NCI-H2171 (cell line): ENCODE measurements around the gene MTG2.

Source experiments
- DNase-seq: peaks from one replicate; lab custom pipeline; 2025; lab: John Stamatoyannopoulos, UW

Gene MTG2

GRCh38 chr20:62162765-62163484 lies 19.9 kb upstream of the MTG2 start:
- no peak for DNase-seq

GRCh38 chr20:62163485-62163865 lies 19.4 kb upstream of the MTG2 start:
- no peak for DNase-seq

- DNase-seq, result no peak
Observed at GRCh38 chr20:62163986-62164762, 18.7 kb upstream of the MTG2 start.

GRCh38 chr20:62164879-62165761 lies 17.7 kb upstream of the MTG2 start:
- DNase-seq, result no peak

- no peak for DNase-seq
Observed at GRCh38 chr20:62165762-62166399, 16.9 kb upstream of the MTG2 start.

- no peak for DNase-seq
Observed at GRCh38 chr20:62167474-62167873, 15.4 kb upstream of the MTG2 start.

GRCh38 chr20:62168061-62168460 lies 14.8 kb upstream of the MTG2 start:
- peak; percentile 86 for DNase-seq

- DNase-seq, result no peak
Observed at GRCh38 chr20:62168890-62169435, 13.9 kb upstream of the MTG2 start.

GRCh38 chr20:62170536-62170935 lies 12.3 kb upstream of the MTG2 start:
- no peak for DNase-seq

- no peak for DNase-seq
Observed at GRCh38 chr20:62171245-62171644, 11.6 kb upstream of the MTG2 start.

- no peak for DNase-seq
Observed at GRCh38 chr20:62172666-62173065, 10.2 kb upstream of the MTG2 start.

- DNase-seq, result no peak
Observed at GRCh38 chr20:62174021-62174804, 8.6 kb upstream of the MTG2 start.

GRCh38 chr20:62174870-62175624 lies 7.8 kb upstream of the MTG2 start:
- no peak for DNase-seq

- no peak for DNase-seq
Observed at GRCh38 chr20:62175711-62176110, 7.1 kb upstream of the MTG2 start.

- no peak for DNase-seq
Observed at GRCh38 chr20:62176866-62177265, 6.0 kb upstream of the MTG2 start.

GRCh38 chr20:62177307-62177706 lies 5.5 kb upstream of the MTG2 start:
- no peak for DNase-seq

- DNase-seq, result no peak
Observed at GRCh38 chr20:62178316-62179161, 4.3 kb upstream of the MTG2 start.

GRCh38 chr20:62179162-62179504 lies 3.7 kb upstream of the MTG2 start:
- DNase-seq, result no peak

GRCh38 chr20:62181808-62182207 lies 1.0 kb upstream of the MTG2 start:
- DNase-seq, result no peak
